GM12864 (cell line): ENCODE data around the gene ALX4.

Experiments used
- DNase-seq: peaks from one replicate; pipeline ENCODE4 v3.0.0-alpha.2; 2011; ENCODE audit warnings: low read depth
- H3K4me3 ChIP-seq: 2 replicates; pipeline ENCODE4 v1.5.1; 2011; ENCODE audit warnings: mild to moderate bottlenecking, low read depth, low read length, control low read depth
- TF ChIP-seq, protein P1 (sequence below): IDR thresholded peaks from 2 replicates; pipeline ENCODE4 v1.5.1; 2011; ENCODE audit warnings: low read depth, mild to moderate bottlenecking, moderate library complexity, low read length, control low read depth, inconsistent platforms; ENCODE audit errors: missing control alignments

The ALX4 gene

DNA sequence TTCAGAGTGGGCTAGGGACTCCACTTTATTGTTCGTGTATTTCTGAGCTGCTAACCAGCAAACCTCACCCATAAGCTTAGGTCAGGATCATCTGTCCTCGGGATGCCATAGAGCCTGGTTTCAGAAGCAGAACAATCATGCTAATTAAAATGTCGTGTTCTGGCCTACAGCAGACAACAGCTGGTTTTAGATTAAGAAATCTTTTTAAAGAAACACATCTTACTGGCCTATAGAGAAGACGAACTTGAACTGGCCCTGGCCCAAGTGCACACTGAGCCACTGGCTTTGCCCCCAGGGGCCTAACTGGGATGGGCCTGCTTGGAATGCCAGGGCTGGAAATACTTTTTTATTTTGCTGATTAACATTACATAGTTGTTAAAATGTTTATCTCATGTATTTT lies 63.2 kb downstream of the ALX4 start:
- TF ChIP-seq, protein P1, sequence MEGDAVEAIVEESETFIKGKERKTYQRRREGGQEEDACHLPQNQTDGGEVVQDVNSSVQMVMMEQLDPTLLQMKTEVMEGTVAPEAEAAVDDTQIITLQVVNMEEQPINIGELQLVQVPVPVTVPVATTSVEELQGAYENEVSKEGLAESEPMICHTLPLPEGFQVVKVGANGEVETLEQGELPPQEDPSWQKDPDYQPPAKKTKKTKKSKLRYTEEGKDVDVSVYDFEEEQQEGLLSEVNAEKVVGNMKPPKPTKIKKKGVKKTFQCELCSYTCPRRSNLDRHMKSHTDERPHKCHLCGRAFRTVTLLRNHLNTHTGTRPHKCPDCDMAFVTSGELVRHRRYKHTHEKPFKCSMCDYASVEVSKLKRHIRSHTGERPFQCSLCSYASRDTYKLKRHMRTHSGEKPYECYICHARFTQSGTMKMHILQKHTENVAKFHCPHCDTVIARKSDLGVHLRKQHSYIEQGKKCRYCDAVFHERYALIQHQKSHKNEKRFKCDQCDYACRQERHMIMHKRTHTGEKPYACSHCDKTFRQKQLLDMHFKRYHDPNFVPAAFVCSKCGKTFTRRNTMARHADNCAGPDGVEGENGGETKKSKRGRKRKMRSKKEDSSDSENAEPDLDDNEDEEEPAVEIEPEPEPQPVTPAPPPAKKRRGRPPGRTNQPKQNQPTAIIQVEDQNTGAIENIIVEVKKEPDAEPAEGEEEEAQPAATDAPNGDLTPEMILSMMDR, result no peak
- H3K4me3 ChIP-seq, result no peak overlapping the region
- DNase-seq, result no peak

DNA sequence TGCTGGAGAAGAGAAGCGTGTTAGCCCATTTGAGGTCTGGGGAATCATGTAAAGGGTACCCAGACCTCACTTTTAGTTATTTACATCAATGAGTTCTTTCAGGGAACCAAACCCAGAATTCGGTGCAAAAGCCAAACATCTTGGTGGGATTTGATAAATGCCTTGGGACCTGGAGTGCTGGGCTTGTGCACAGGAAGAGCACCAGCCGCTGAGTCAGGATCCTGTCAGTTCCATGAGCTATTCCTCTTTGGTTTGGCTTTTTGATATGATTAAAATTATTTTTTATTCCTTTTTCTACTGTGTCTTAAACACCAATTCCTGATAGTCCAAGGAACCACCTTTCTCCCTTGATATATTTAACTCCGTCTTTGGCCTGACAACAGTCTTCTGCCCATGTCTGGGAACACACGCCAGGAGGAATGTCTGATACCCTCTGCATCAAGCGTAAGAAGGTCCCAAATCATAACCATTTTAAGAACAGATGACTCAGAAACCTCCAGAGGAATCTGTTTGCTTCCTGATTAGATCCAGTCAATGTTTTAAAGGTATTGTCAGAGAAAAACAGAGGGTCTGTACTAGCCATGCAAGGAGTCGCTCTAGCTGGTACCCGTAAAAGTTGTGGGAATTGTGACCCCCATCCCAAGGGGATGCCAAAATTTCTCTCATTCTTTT lies 65.2 kb downstream of the ALX4 start:
- no peak for DNase-seq
- TF ChIP-seq, protein P1, result no peak
- no peak overlapping the region for H3K4me3 ChIP-seq

DNA sequence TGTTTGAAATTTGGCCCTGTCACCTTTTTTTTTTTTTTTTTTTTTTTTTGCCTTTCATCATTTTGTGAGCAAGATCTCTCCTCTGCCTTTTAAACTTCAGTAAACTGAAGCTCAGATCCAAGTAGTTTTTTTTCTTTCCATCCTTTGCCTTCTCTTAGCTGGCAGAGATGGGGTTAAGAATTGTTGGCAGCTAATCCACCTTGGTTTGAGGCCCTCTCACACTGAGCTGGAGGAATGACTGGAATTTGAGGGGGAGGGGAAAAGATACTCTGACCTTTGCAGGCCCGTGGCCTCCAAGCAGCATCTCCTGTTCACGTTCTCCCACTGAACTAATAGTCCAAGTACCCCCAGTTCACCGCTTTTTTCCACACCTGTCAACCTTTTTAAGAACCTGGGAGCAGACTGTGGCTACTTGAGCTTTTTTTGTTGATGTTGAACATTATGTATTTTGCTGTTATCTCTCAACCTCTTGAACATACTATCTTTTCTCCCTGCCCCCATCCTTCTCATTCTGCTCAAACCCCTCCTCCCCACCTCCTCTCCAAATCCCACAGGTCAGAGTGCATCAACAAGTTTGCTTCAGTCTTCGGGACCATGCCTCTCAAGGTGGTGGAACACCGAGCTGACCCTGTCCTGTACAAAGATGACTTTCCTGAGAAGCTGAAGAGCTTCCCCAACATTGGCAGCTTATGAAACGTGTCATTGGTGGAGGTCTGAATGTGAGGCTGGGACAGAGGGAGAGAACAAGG lies 66.2 kb downstream of the ALX4 start:
- no peak overlapping the region for H3K4me3 ChIP-seq
- no peak for DNase-seq
- TF ChIP-seq, protein P1, result no peak

DNA sequence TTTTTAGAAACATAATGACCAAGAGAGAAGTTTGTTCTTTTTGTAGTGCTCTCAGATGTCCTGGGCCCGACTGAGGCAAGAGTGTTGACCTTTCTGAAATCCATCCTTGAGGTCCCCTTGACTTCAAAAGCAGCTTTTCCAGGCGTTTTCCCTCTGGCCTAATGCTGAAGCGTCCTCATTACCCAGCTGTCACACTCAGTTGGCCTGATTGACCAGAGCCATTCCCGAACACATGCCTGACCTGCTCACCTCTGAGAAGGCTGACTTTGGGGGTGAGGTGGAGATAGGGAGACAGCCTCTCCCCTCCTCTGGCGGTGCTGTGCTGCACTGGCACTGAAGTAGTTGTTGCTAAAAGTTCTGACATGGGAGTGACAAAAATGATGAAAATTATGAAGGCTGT lies 66.9 kb downstream of the ALX4 start:
- H3K4me3 ChIP-seq, result no peak overlapping the region
- TF ChIP-seq, protein P1, result no peak
- no peak for DNase-seq

DNA sequence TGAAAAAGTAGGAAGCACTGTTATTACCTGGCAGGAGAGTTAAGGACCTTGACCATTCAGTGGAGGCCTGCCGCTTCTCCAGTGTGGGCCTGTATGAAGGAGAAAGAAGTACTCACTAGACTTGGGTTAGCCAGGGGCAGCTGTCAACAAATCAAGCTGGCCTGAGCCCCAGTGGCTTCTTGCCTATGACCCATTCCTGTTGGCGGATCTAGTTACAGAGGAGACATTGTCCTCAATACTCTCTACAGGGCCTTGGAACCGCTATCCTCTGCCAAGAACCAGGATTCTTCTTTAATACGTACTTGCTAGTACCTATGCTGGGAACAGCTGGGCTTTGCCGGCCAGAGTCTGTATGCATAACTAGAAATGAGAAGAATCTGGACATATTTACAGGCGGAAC lies 68.1 kb downstream of the ALX4 start:
- TF ChIP-seq, protein P1, result no peak
- no peak overlapping the region for H3K4me3 ChIP-seq
- no peak for DNase-seq

DNA sequence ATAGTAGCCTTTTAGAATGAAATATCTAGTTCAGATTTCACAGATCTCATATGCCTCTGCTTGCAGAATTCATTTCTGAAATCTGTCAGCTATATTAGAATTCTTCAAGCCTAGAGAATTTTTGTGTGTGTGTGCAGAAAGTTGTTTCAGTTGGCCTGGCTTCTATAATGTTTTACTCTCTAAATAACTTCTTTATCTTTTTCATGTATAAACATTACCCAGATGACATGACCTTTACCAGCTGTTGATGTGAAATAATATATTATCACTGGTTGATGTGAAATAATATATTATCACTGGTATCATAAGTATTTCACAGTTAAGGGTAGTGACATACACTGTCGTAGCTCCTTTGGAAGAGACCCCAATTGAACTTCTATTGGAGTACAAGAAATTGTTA lies 72.8 kb downstream of the ALX4 start:
- H3K4me3 ChIP-seq, result no peak overlapping the region
- DNase-seq, result no peak
- TF ChIP-seq, protein P1, result no peak
